ENCODE measurements around the gene MUSK.
A peak's percentile ranks its signal among the peaks of the same experiment; 100 is the strongest.

The MUSK gene

GRCh38 chr9:110668570-110669167, at the start of gene MUSK:
MUSK (plus strand) TSS chr9:110668791; CDS start chr9:110668905, 114 bp downstream.
- TF ChIP-seq POLR2A (IDR thresholded peaks at IDR 0.05; ENCODE audit: low read depth, low read length) = no peak
- DNase-seq (ENCODE audit: insufficient read length, low spot score) = no peak
- peak; percentile 80 for FAIRE-seq

- DNase-seq (ENCODE audit: insufficient read length, low spot score) (no peak), FAIRE-seq (no peak)
- no peak for TF ChIP-seq POLR2A (IDR thresholded peaks at IDR 0.05; ENCODE audit: low read depth, low read length)
Measured at GRCh38 chr9:110619831-110620230, 48.8 kb upstream of the MUSK start.

- FAIRE-seq = no peak
- TF ChIP-seq POLR2A (IDR thresholded peaks at IDR 0.05; ENCODE audit: low read depth, low read length) = no peak
- no peak for DNase-seq (ENCODE audit: insufficient read length, low spot score)
Measured at GRCh38 chr9:110620726-110621125, 47.9 kb upstream of the MUSK start.

GRCh38 chr9:110622368-110622767, 46.2 kb upstream of the MUSK start:
- no peak for DNase-seq (ENCODE audit: insufficient read length, low spot score)
- no peak for TF ChIP-seq POLR2A (IDR thresholded peaks at IDR 0.05; ENCODE audit: low read depth, low read length)
- FAIRE-seq = no peak

GRCh38 chr9:110623462-110624025, 45.0 kb upstream of the MUSK start:
- FAIRE-seq (peak; percentile 97), DNase-seq (ENCODE audit: insufficient read length, low spot score) (peak; percentile 24)
- TF ChIP-seq POLR2A (IDR thresholded peaks at IDR 0.05; ENCODE audit: low read depth, low read length) = no peak

- peak; percentile 98 for FAIRE-seq
- DNase-seq (ENCODE audit: insufficient read length, low spot score) = no peak
- no peak for TF ChIP-seq POLR2A (IDR thresholded peaks at IDR 0.05; ENCODE audit: low read depth, low read length)
Measured at GRCh38 chr9:110626101-110626829, 42.3 kb upstream of the MUSK start.

GRCh38 chr9:110635589-110635988, 33.0 kb upstream of the MUSK start:
- no peak for TF ChIP-seq POLR2A (IDR thresholded peaks at IDR 0.05; ENCODE audit: low read depth, low read length)
- no peak for DNase-seq (ENCODE audit: insufficient read length, low spot score)
- no peak for FAIRE-seq

GRCh38 chr9:110638381-110638954, 30.1 kb upstream of the MUSK start:
- DNase-seq (ENCODE audit: insufficient read length, low spot score) (no peak), FAIRE-seq (no peak)
- no peak for TF ChIP-seq POLR2A (IDR thresholded peaks at IDR 0.05; ENCODE audit: low read depth, low read length)

- FAIRE-seq (peak; percentile 94), DNase-seq (ENCODE audit: insufficient read length, low spot score) (no peak)
- no peak for TF ChIP-seq POLR2A (IDR thresholded peaks at IDR 0.05; ENCODE audit: low read depth, low read length)
Measured at GRCh38 chr9:110640736-110641135, 27.9 kb upstream of the MUSK start.

- FAIRE-seq = peak; percentile 98
- TF ChIP-seq POLR2A (IDR thresholded peaks at IDR 0.05; ENCODE audit: low read depth, low read length) = no peak
- DNase-seq (ENCODE audit: insufficient read length, low spot score) = no peak
Measured at GRCh38 chr9:110641293-110641692, 27.3 kb upstream of the MUSK start.

GRCh38 chr9:110648696-110649095, 19.9 kb upstream of the MUSK start:
- no peak for TF ChIP-seq POLR2A (IDR thresholded peaks at IDR 0.05; ENCODE audit: low read depth, low read length)
- FAIRE-seq = no peak
- no peak for DNase-seq (ENCODE audit: insufficient read length, low spot score)

GRCh38 chr9:110650261-110650660, 18.3 kb upstream of the MUSK start:
- FAIRE-seq = no peak
- peak; percentile 43 for DNase-seq (ENCODE audit: insufficient read length, low spot score)
- no peak for TF ChIP-seq POLR2A (IDR thresholded peaks at IDR 0.05; ENCODE audit: low read depth, low read length)

- no peak for TF ChIP-seq POLR2A (IDR thresholded peaks at IDR 0.05; ENCODE audit: low read depth, low read length)
- FAIRE-seq (peak; percentile 98), DNase-seq (ENCODE audit: insufficient read length, low spot score) (no peak)
Measured at GRCh38 chr9:110650991-110651411, 17.6 kb upstream of the MUSK start.
